HG03139 (cell line): Measurements from ENCODE around the gene ARL5C.

ENCODE experiments used
- ATAC-seq: cut with Tn5 transposase; IDR thresholded peaks from one replicate; pipeline ENCODE4 v1.9.1; 2021; ENCODE audit not compliant: unreplicated experiment

The ARL5C gene

GRCh38 chr17:39165841-39166349, at the start of gene ARL5C:
ARL5C (minus strand) TSS chr17:39166161; CDS start chr17:39165760, 401 bp downstream.
- no peak for ATAC-seq

- ATAC-seq = no peak
Observed at GRCh38 chr17:39213852-39214251, 47.9 kb upstream of the ARL5C start.

GRCh38 chr17:39212841-39213480, 47.0 kb upstream of the ARL5C start:
- ATAC-seq = no peak

GRCh38 chr17:39212195-39212810, 46.3 kb upstream of the ARL5C start:
- no peak for ATAC-seq

GRCh38 chr17:39210093-39210434, 44.1 kb upstream of the ARL5C start:
- no peak for ATAC-seq

- ATAC-seq = no peak
Observed at GRCh38 chr17:39209317-39210092, 43.5 kb upstream of the ARL5C start.

- ATAC-seq = no peak
Observed at GRCh38 chr17:39208893-39209292, 42.9 kb upstream of the ARL5C start.

GRCh38 chr17:39208136-39208535, 42.2 kb upstream of the ARL5C start:
- no peak for ATAC-seq

- ATAC-seq = no peak
Observed at GRCh38 chr17:39205112-39205526, 39.2 kb upstream of the ARL5C start.

GRCh38 chr17:39204245-39204644, 38.3 kb upstream of the ARL5C start:
- no peak for ATAC-seq

- ATAC-seq = no peak
Observed at GRCh38 chr17:39200957-39201510, 35.1 kb upstream of the ARL5C start.

GRCh38 chr17:39200070-39200879, 34.3 kb upstream of the ARL5C start, which contains the start of gene RPL19:
RPL19 (plus strand) TSS chr17:39200283; CDS start chr17:39200345, 62 bp downstream.
- ATAC-seq = peak; percentile 47

- ATAC-seq = peak; percentile 58
Observed at GRCh38 chr17:39199820-39200069, 33.8 kb upstream of the ARL5C start.

- no peak for ATAC-seq
Observed at GRCh38 chr17:39198186-39198566, 32.2 kb upstream of the ARL5C start.

- ATAC-seq = no peak
Observed at GRCh38 chr17:39197380-39198185, 31.6 kb upstream of the ARL5C start, which contains the start of gene CACNB1. CACNB1 (minus strand) TSS chr17:39197669; CDS start chr17:39197495, 174 bp downstream.

- ATAC-seq = no peak
Observed at GRCh38 chr17:39196808-39197291, 30.9 kb upstream of the ARL5C start.

GRCh38 chr17:39196241-39196807, 30.4 kb upstream of the ARL5C start:
- ATAC-seq = no peak

- no peak for ATAC-seq
Observed at GRCh38 chr17:39195568-39196160, 29.7 kb upstream of the ARL5C start.

GRCh38 chr17:39194985-39195524, 29.1 kb upstream of the ARL5C start:
- ATAC-seq = no peak
